Measurements from ENCODE around the gene ORC5.

The ORC5 gene

GRCh38 chr7:104150470-104150869 is 57.3 kb downstream of the ORC5 start:
- no peak for TF ChIP-seq CTCF (conservative IDR thresholded peaks at IDR 0.05; ENCODE audit: control insufficient read depth, insufficient read depth, low read depth, low read length)
- no peak overlapping the region for H3K4me3 ChIP-seq (ENCODE audit: control insufficient read depth, low read depth, low read length)
- no peak for DNase-seq (ENCODE audit: low read depth)

- DNase-seq (ENCODE audit: low read depth), result no peak
- H3K4me3 ChIP-seq (ENCODE audit: control insufficient read depth, low read depth, low read length), result no peak overlapping the region
- no peak for TF ChIP-seq CTCF (conservative IDR thresholded peaks at IDR 0.05; ENCODE audit: control insufficient read depth, insufficient read depth, low read depth, low read length)
Observed at GRCh38 chr7:104149822-104150221, 58.0 kb downstream of the ORC5 start.

- no peak for TF ChIP-seq CTCF (conservative IDR thresholded peaks at IDR 0.05; ENCODE audit: control insufficient read depth, insufficient read depth, low read depth, low read length)
Observed at GRCh38 chr7:104142147-104142546, 65.7 kb downstream of the ORC5 start.

GRCh38 chr7:104137971-104138370 is 69.8 kb downstream of the ORC5 start:
- H3K4me3 ChIP-seq (ENCODE audit: control insufficient read depth, low read depth, low read length), result no peak overlapping the region
- peak; percentile 10 for TF ChIP-seq CTCF (conservative IDR thresholded peaks at IDR 0.05; ENCODE audit: control insufficient read depth, insufficient read depth, low read depth, low read length)
- DNase-seq (ENCODE audit: low read depth), result peak; percentile 75

More at GRCh38 chr7:104142147-104142546, 65.7 kb downstream of the ORC5 start:
- peak; percentile 33 for DNase-seq (ENCODE audit: low read depth)
- H3K4me3 ChIP-seq (ENCODE audit: control insufficient read depth, low read depth, low read length), result no peak overlapping the region

- no peak for TF ChIP-seq CTCF (conservative IDR thresholded peaks at IDR 0.05; ENCODE audit: control insufficient read depth, insufficient read depth, low read depth, low read length)
- no peak for DNase-seq (ENCODE audit: low read depth)
- no peak overlapping the region for H3K4me3 ChIP-seq (ENCODE audit: control insufficient read depth, low read depth, low read length)
Observed at GRCh38 chr7:104137511-104137910, 70.3 kb downstream of the ORC5 start.

GRCh38 chr7:104136981-104137380 is 70.8 kb downstream of the ORC5 start:
- no peak overlapping the region for H3K4me3 ChIP-seq (ENCODE audit: control insufficient read depth, low read depth, low read length)
- TF ChIP-seq CTCF (conservative IDR thresholded peaks at IDR 0.05; ENCODE audit: control insufficient read depth, insufficient read depth, low read depth, low read length), result no peak
- no peak for DNase-seq (ENCODE audit: low read depth)

GRCh38 chr7:104136561-104136960 is 71.3 kb downstream of the ORC5 start:
- no peak for DNase-seq (ENCODE audit: low read depth)
- TF ChIP-seq CTCF (conservative IDR thresholded peaks at IDR 0.05; ENCODE audit: control insufficient read depth, insufficient read depth, low read depth, low read length), result no peak
- no peak overlapping the region for H3K4me3 ChIP-seq (ENCODE audit: control insufficient read depth, low read depth, low read length)
